DND-41 (cell line): ENCODE measurements around the gene LIF.

Source experiments
- EZH2 ChIP-seq: IDR thresholded peaks from 3 replicates; pipeline ENCODE4 v1.6.1; 2012; ENCODE audit warnings: borderline replicate concordance, low read depth, mild to moderate bottlenecking, moderate library complexity, low read length, inconsistent platforms; ENCODE audit not compliant: severe bottlenecking
- TF ChIP-seq, protein P1 (sequence below): IDR thresholded peaks from 2 replicates; pipeline ENCODE4 v1.5.1; 2012; ENCODE audit warnings: borderline replicate concordance, low read length, moderate library complexity, mild to moderate bottlenecking; ENCODE audit not compliant: poor library complexity, severe bottlenecking; ENCODE audit errors: extremely low read depth

DNA sequence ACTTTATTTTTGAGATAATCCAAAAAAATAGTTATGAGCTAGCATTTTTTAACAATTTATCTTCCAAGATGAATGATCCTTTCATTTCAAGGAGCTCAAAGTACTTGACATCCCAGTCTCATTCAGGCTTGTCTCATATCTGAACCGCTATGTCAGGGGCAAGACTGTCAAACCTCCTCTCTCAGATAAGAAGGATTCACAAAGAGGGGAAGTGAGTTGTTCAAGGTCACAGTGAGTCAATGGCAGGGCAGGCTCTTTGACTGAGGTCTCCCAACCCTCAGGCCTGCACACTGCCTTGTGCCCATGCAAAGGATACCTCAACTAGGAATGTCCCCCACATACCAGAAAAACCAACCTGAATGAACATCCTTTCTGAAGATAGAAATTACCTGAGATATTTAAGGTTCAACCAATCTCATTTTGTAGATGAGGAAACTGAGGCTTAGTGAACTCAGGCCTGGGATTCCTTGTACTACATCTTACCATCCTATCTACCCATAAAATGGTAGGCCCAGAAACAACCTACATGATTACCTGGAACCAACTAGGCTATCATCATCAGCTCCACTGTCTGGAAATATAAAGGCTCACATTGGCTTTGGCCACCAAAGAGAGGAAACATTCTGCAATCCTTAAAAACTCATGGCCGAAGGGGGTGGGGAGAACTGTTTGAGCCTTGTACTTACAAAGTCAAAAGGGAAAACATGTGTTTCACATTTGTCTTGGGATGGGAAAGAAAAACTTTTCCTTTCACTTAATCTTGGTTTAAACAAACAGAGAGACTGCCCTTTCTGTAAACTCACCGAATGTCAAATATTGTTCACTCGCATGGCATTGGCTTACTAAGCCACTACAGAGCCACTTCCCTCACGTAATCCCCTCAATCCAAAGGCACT lies 51.1 kb downstream of the LIF start:
- TF ChIP-seq, protein P1, sequence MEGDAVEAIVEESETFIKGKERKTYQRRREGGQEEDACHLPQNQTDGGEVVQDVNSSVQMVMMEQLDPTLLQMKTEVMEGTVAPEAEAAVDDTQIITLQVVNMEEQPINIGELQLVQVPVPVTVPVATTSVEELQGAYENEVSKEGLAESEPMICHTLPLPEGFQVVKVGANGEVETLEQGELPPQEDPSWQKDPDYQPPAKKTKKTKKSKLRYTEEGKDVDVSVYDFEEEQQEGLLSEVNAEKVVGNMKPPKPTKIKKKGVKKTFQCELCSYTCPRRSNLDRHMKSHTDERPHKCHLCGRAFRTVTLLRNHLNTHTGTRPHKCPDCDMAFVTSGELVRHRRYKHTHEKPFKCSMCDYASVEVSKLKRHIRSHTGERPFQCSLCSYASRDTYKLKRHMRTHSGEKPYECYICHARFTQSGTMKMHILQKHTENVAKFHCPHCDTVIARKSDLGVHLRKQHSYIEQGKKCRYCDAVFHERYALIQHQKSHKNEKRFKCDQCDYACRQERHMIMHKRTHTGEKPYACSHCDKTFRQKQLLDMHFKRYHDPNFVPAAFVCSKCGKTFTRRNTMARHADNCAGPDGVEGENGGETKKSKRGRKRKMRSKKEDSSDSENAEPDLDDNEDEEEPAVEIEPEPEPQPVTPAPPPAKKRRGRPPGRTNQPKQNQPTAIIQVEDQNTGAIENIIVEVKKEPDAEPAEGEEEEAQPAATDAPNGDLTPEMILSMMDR = no peak
- no peak for TF ChIP-seq EZH2
